H9 (cell line): ENCODE measurements around the gene TEX47. TPM values are rescaled to one million over a fixed set of nuclear protein-coding genes. Genes with fewer than 3 reads are reported as not detected.

Source experiments
- DNase-seq: peaks from one replicate; pipeline ENCODE4 v3.0.0-alpha.2; 2017
- H2AFZ ChIP-seq: one replicate; pipeline ENCODE4 v1.6.1; 2013; ENCODE audit warnings: mild to moderate bottlenecking, low read length, control low read depth, moderate library complexity
- H2AK5ac ChIP-seq: 2 replicates; pipeline ENCODE4 v1.6.1; 2013; ENCODE audit warnings: low read length, control low read depth, mixed read lengths; ENCODE audit not compliant: insufficient read length
- H2BK120ac ChIP-seq: one replicate; pipeline ENCODE4 v1.6.1; 2013; ENCODE audit warnings: low read depth, mild to moderate bottlenecking, low read length, control low read depth, inconsistent platforms; ENCODE audit not compliant: poor library complexity, severe bottlenecking
- H2BK12ac ChIP-seq: 2 replicates; pipeline ENCODE4 v1.6.1; 2013; ENCODE audit warnings: low read length, control low read depth, mixed read lengths, low read depth; ENCODE audit not compliant: insufficient read length
- H2BK15ac ChIP-seq: 2 replicates; pipeline ENCODE4 v1.6.1; 2013; ENCODE audit warnings: low read depth, low read length, control low read depth
- H2BK20ac ChIP-seq: one replicate; pipeline ENCODE4 v1.6.1; 2013; ENCODE audit warnings: low read depth, mild to moderate bottlenecking, low read length, control low read depth, inconsistent platforms; ENCODE audit not compliant: poor library complexity, severe bottlenecking
- H2BK5ac ChIP-seq: 2 replicates; pipeline ENCODE4 v1.6.1; 2013; ENCODE audit warnings: low read length, control low read depth, mixed read lengths; ENCODE audit not compliant: insufficient read length
- H3K14ac ChIP-seq: 2 replicates; pipeline ENCODE4 v1.6.1; 2013; ENCODE audit warnings: low read length, control low read depth; ENCODE audit not compliant: insufficient read depth
- H3K18ac ChIP-seq: 2 replicates; pipeline ENCODE4 v1.6.1; 2013; ENCODE audit warnings: low read depth, mild to moderate bottlenecking, mixed read lengths, low read length, control low read depth; ENCODE audit not compliant: insufficient read length
- H3K23ac ChIP-seq: 2 replicates; pipeline ENCODE4 v1.6.1; 2013; ENCODE audit warnings: low read length, control low read depth, mixed read lengths, low read depth; ENCODE audit not compliant: insufficient read length
- H3K23me2 ChIP-seq: 2 replicates; pipeline ENCODE4 v1.6.1; 2013; ENCODE audit warnings: low read depth, mild to moderate bottlenecking, mixed read lengths, low read length, control low read depth; ENCODE audit not compliant: insufficient read length, poor library complexity, severe bottlenecking
- H3K27ac ChIP-seq: 2 replicates; pipeline ENCODE4 v1.5.1; 2013; ENCODE audit warnings: low read length, control low read depth, mixed read lengths, low read depth; ENCODE audit not compliant: insufficient read length
- H3K27me3 ChIP-seq: 2 replicates; pipeline ENCODE4 v1.6.1; 2013; ENCODE audit warnings: low read length, control low read depth, inconsistent platforms; ENCODE audit not compliant: insufficient read depth
- H3K4ac ChIP-seq: 2 replicates; pipeline ENCODE4 v1.6.1; 2013; ENCODE audit warnings: low read depth, mild to moderate bottlenecking, control low read depth, inconsistent platforms, low read length, moderate library complexity
- H3K4me1 ChIP-seq: 2 replicates; pipeline ENCODE4 v1.6.1; 2013; ENCODE audit warnings: low read length, control low read depth, inconsistent platforms; ENCODE audit not compliant: insufficient read depth
- H3K4me2 ChIP-seq: 2 replicates; pipeline ENCODE4 v1.6.1; 2013; ENCODE audit warnings: low read length, control low read depth, mixed read lengths; ENCODE audit not compliant: insufficient read length, insufficient read depth
- H3K56ac ChIP-seq: 2 replicates; pipeline ENCODE4 v1.6.1; 2013; ENCODE audit warnings: low read depth, mild to moderate bottlenecking, mixed read lengths, low read length, control low read depth; ENCODE audit not compliant: insufficient read length
- H3K79me1 ChIP-seq: 2 replicates; pipeline ENCODE4 v1.6.1; 2013; ENCODE audit warnings: low read depth, mild to moderate bottlenecking, moderate library complexity, low read length, control low read depth, inconsistent platforms; ENCODE audit not compliant: insufficient read depth, poor library complexity, severe bottlenecking
- H3K79me2 ChIP-seq: 2 replicates; pipeline ENCODE4 v1.6.1; 2013; ENCODE audit warnings: low read length, control low read depth, inconsistent platforms; ENCODE audit not compliant: insufficient read depth
- H3K9ac ChIP-seq: 2 replicates; pipeline ENCODE4 v1.6.1; 2013; ENCODE audit warnings: low read length, control low read depth, mixed read lengths; ENCODE audit not compliant: insufficient read length; ENCODE audit errors: extremely low read depth
- H3K9me3 ChIP-seq: one replicate; pipeline ENCODE4 v1.6.1; 2013; ENCODE audit warnings: low read depth, low read length, inconsistent platforms; ENCODE audit not compliant: control insufficient read depth
- H3T11ph ChIP-seq: one replicate; pipeline ENCODE4 v1.6.1; 2013; ENCODE audit warnings: mild to moderate bottlenecking, low read length, control low read depth, inconsistent platforms
- H4K20me1 ChIP-seq: one replicate; pipeline ENCODE4 v1.6.1; 2013; ENCODE audit not compliant: control insufficient read depth, insufficient read length, insufficient read depth
- H4K5ac ChIP-seq: 2 replicates; pipeline ENCODE4 v1.6.1; 2013; ENCODE audit warnings: low read depth, mild to moderate bottlenecking, mixed read lengths, low read length, control low read depth; ENCODE audit not compliant: insufficient read length
- H4K8ac ChIP-seq: replicated peaks from 2 replicates; pipeline ENCODE4 v1.6.1; 2013; ENCODE audit warnings: low read length, control low read depth, mixed read lengths, low read depth; ENCODE audit not compliant: insufficient read length
- H4K91ac ChIP-seq: 2 replicates; pipeline ENCODE4 v1.6.1; 2013; ENCODE audit warnings: low read depth, mild to moderate bottlenecking, moderate library complexity, mixed read lengths, low read length, control low read depth; ENCODE audit not compliant: insufficient read length
- H3K27ac Mint-ChIP-seq, 3 experiments: 2 replicates in 2 of 3; 3 replicates in 1 of 3; pipeline ENCODE4 v1.8.0; 2020 to 2021; ENCODE audit warnings: mixed read lengths in 3 of 3, mild to moderate bottlenecking in 1 of 3, moderate library complexity in 1 of 3
- H3K27me3 Mint-ChIP-seq: 2 replicates; pipeline ENCODE4 v1.8.0; 2021; ENCODE audit warnings: low read depth, mild to moderate bottlenecking, moderate library complexity, mixed read lengths
- H3K36me3 Mint-ChIP-seq, 3 experiments: 2 replicates in 2 of 3; 3 replicates in 1 of 3; pipeline ENCODE4 v1.8.0; 2020 to 2021; ENCODE audit warnings: low read depth in 3 of 3, mixed read lengths in 3 of 3; ENCODE audit not compliant: insufficient read depth in 1 of 3
- H3K4me1 Mint-ChIP-seq, 2 experiments: 2 replicates each; pipeline ENCODE4 v1.8.0; 2020; ENCODE audit warnings: mixed read lengths in 2 of 2
- H3K4me3 Mint-ChIP-seq, 2 experiments: 2 replicates in 1 of 2; 3 replicates in 1 of 2; pipeline ENCODE4 v1.8.0; 2020 to 2021; ENCODE audit warnings: mild to moderate bottlenecking in 2 of 2, mixed read lengths in 2 of 2, moderate library complexity in 1 of 2
- H3K9me3 Mint-ChIP-seq, 2 experiments: 2 replicates in 1 of 2; 3 replicates in 1 of 2; pipeline ENCODE4 v1.8.0; 2020; ENCODE audit warnings: mild to moderate bottlenecking in 2 of 2, mixed read lengths in 2 of 2, moderate library complexity in 1 of 2
- WGBS: extraction: QIAGEN DNeasy Blood & Tissue Kit; methylation state at CpG from one replicate; pipeline ENCODE4 v1.1.7; 2013; ENCODE audit warnings: missing lambda C conversion rate, low lambda C conversion rate, mixed read lengths; ENCODE audit not compliant: insufficient read length; ENCODE audit errors: extremely low coverage; 5-methylcytosine and 5-hydroxymethylcytosine counted together
- total RNA-seq: library from RNA; stranded (reverse); gene quantifications from 2 replicates; pipeline ENCODE4 v1.2.1, GENCODE V29; 2021
- TF ChIP-seq, protein P1 (sequence below): fragments of 200-600 bp; sonication (generic); conservative IDR thresholded peaks from 3 replicates; pipeline ENCODE4 v1.8.0; 2021; ENCODE audit warnings: antibody characterized with exemption, mild to moderate bottlenecking

TEX47 gene
- total RNA-seq, 1 experiment from 2014 or later: not detected

DNA sequence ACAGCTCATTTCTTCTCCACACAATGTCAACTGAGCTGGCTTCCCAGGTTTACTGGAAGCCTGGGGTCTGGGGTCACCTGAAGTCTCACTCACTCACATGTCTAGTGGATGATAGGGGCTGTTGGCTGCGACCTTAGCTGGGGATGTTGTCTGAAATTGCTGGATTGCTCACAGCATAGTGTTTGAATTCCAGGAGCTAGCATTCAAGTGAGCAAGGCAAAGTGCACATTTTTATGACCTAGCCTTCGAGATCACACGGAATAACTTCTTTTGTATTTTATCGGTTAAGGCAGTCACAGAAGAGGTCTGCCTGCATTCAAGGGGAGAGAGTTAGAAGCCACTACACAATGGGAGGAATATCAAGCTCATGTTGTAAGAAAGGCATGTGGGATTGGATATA is 3.6 kb downstream of the TEX47 start:
- TF ChIP-seq, protein P1, sequence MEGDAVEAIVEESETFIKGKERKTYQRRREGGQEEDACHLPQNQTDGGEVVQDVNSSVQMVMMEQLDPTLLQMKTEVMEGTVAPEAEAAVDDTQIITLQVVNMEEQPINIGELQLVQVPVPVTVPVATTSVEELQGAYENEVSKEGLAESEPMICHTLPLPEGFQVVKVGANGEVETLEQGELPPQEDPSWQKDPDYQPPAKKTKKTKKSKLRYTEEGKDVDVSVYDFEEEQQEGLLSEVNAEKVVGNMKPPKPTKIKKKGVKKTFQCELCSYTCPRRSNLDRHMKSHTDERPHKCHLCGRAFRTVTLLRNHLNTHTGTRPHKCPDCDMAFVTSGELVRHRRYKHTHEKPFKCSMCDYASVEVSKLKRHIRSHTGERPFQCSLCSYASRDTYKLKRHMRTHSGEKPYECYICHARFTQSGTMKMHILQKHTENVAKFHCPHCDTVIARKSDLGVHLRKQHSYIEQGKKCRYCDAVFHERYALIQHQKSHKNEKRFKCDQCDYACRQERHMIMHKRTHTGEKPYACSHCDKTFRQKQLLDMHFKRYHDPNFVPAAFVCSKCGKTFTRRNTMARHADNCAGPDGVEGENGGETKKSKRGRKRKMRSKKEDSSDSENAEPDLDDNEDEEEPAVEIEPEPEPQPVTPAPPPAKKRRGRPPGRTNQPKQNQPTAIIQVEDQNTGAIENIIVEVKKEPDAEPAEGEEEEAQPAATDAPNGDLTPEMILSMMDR: no peak
- Histone ChIP-seq H3K56ac (no peak overlapping the region), H4K8ac (no peak overlapping the region), H3K23ac (no peak overlapping the region), H4K5ac (no peak overlapping the region), H4K91ac (no peak overlapping the region), H2AK5ac (no peak overlapping the region), H3K23me2 (no peaks in the 10 kb centered on the region), H3K9ac (no peak overlapping the region), H2BK12ac (no peak overlapping the region), H3K27me3 (no peaks in the 10 kb centered on the region), H2BK5ac (no peak overlapping the region), H2BK15ac (no peak overlapping the region), H2AFZ (no peak overlapping the region), H2BK120ac (no peak overlapping the region), H4K20me1 (no peaks in the 10 kb centered on the region), H3K79me1 (no peaks in the 10 kb centered on the region), H3K18ac (no peak overlapping the region), H3T11ph (no peak overlapping the region), H3K79me2 (no peaks in the 10 kb centered on the region), H3K4me1 (no peaks in the 10 kb centered on the region), H3K14ac (no peak overlapping the region), H3K27ac (no peak overlapping the region), H3K9me3 (no peaks in the 10 kb centered on the region), H3K4me2 (no peak overlapping the region), H2BK20ac (no peak overlapping the region), H3K4ac (no peak overlapping the region)
- H3K9me3 Mint-ChIP-seq: no peaks in the 10 kb centered on the region
- no CpG with 5 or more reads among the region's 4 CpGs for WGBS
- DNase-seq: no peak
- no peak overlapping the region for H3K4me3 Mint-ChIP-seq
- H3K36me3 Mint-ChIP-seq: no peaks in the 10 kb centered on the region
- no peaks in the 10 kb centered on the region for H3K27me3 Mint-ChIP-seq
- H3K4me1 Mint-ChIP-seq: no peaks in the 10 kb centered on the region
- H3K27ac Mint-ChIP-seq: no peak overlapping the region
